HEK293 (cell line): Measurements from ENCODE around the gene ACVRL1.

Experiments used
- CTCF ChIA-PET: fragments of 350-600 bp; formaldehyde crosslinking; extraction: SDS; loops from one replicate; lab custom pipeline; 2021; ENCODE audit warnings: antibody characterized with exemption; lab: Yijun Ruan, JAX
- POLR2A ChIA-PET: fragments of 300-600 bp; formaldehyde crosslinking; extraction: SDS; loops from one replicate; lab custom pipeline; 2020; ENCODE audit warnings: antibody characterized with exemption, inconsistent platforms; lab: Yijun Ruan, JAX
- H3K27ac ChIP-seq: fragments of 200-500 bp; sonication (Bioruptor generic); 2 replicates; pipeline ENCODE4 v1.5.1; 2014; ENCODE audit warnings: low read depth, low read length, control low read depth, inconsistent platforms; ENCODE audit errors: extremely low read depth
- H3K36me3 ChIP-seq, 2 experiments: fragments of 200-500 bp in 1 of 2; sonication (Bioruptor generic) in 1 of 2; 1 replicate in 1 of 2; 2 replicates in 1 of 2; pipeline ENCODE4 v1.5.1; 2014 to 2017; ENCODE audit warnings: inconsistent platforms in 2 of 2, low read length in 2 of 2; ENCODE audit not compliant: control insufficient read depth in 2 of 2, insufficient read depth in 1 of 2
- H3K4me1 ChIP-seq: fragments of 200-500 bp; sonication (Bioruptor generic); 2 replicates; pipeline ENCODE4 v1.5.1; 2014; ENCODE audit warnings: mild to moderate bottlenecking, low read length, inconsistent platforms; ENCODE audit not compliant: control insufficient read depth, insufficient read depth
- H3K4me3 ChIP-seq: 2 replicates; pipeline ENCODE4 v1.5.1; 2011; ENCODE audit warnings: low read depth, mild to moderate bottlenecking, control low read depth, low read length, moderate library complexity
- H3K9me3 ChIP-seq: fragments of 200-500 bp; sonication (Bioruptor generic); 2 replicates; pipeline ENCODE4 v1.5.1; 2014; ENCODE audit warnings: low read depth, low read length, inconsistent platforms; ENCODE audit not compliant: control insufficient read depth, insufficient read depth
- KLF17 ChIP-seq: fragments of 450-650 bp; formaldehyde crosslinking; IDR thresholded peaks from 2 replicates; pipeline ENCODE4 v1.5.1; 2016; ENCODE audit warnings: missing biosample characterization, missing genetic modification characterization
- MZF1 ChIP-seq: fragments of 450-650 bp; formaldehyde crosslinking; IDR thresholded peaks from 2 replicates; pipeline ENCODE4 v1.5.1; 2017; ENCODE audit warnings: missing biosample characterization, missing genetic modification characterization, borderline replicate concordance
- SCRT2 ChIP-seq: fragments of 450-650 bp; formaldehyde crosslinking; IDR thresholded peaks from 2 replicates; pipeline ENCODE4 v1.5.1; 2016; ENCODE audit warnings: missing biosample characterization, missing genetic modification characterization
- ZEB2 ChIP-seq: fragments of 450-650 bp; formaldehyde crosslinking; IDR thresholded peaks from 2 replicates; pipeline ENCODE4 v1.5.1; 2016; ENCODE audit warnings: missing biosample characterization, missing genetic modification characterization
- ZNF518A ChIP-seq: fragments of 450-650 bp; formaldehyde crosslinking; conservative IDR thresholded peaks from 2 replicates; pipeline ENCODE4 v1.5.1; 2016; ENCODE audit warnings: low read depth, missing biosample characterization, missing genetic modification characterization
- ZNF521 ChIP-seq: fragments of 450-650 bp; formaldehyde crosslinking; IDR thresholded peaks from 2 replicates; pipeline ENCODE4 v1.5.1; 2017; ENCODE audit warnings: missing biosample characterization, mild to moderate bottlenecking, missing genetic modification characterization
- ZNF544 ChIP-seq: fragments of 450-650 bp; formaldehyde crosslinking; IDR thresholded peaks from 2 replicates; pipeline ENCODE4 v1.5.0; 2017; ENCODE audit warnings: missing biosample characterization, missing genetic modification characterization
- ZNF677 ChIP-seq: fragments of 450-650 bp; IDR thresholded peaks from 2 replicates; pipeline ENCODE4 v1.5.0; 2018; ENCODE audit warnings: missing biosample characterization, mild to moderate bottlenecking, missing genetic modification characterization, moderate library complexity
- ZNF776 ChIP-seq: fragments of 450-650 bp; formaldehyde crosslinking; IDR thresholded peaks from 2 replicates; pipeline ENCODE4 v1.5.0; 2017; ENCODE audit warnings: missing biosample characterization, missing genetic modification characterization, borderline replicate concordance

ACVRL1 gene

GRCh38 chr12:51924551-51925319 lies 17.4 kb downstream of the ACVRL1 start (continued):
- TF ChIP-seq ZNF518A (tag by site-specific recombination) (no peak), ZNF776 (tag by site-specific recombination) (no peak), ZEB2 (tag by site-specific recombination) (no peak), KLF17 (tag by site-specific recombination) (no peak), SCRT2 (tag by site-specific recombination) (no peak), ZNF677 (no peak)

DNA sequence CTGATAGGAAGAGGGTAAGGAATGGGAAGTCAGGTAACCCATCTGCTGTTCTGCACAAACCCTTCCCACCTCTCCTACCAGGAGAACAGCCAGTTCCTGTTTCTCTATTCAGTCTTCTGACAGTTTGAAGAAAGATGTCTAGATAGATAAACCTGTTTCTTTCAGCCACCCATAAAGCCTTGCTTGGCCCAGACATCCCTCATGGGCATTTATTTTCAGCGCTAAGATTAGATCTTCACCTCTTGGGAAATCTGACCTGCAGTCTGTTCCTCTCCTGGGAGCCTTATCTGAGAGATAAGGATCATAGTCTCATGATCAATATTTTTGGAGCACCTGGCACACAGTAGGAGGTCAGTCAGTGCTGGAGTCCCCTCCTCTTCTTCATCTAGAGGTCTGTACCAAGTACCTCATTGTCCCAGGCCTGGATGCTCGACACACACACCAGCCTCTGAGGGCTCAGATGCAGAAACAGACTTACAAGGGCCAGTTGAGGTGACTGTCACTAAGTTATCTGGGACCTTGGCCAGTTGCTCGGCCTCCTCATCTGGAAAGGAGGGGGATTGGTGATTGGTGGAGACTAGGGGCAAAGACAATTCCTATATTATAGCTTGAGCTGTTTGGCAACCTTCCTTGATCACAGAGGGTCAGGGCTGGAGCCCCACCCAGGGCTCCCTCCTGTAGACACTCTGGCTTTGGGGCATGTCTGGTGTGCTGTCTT lies 18.2 kb downstream of the ACVRL1 start:
- no peak overlapping the region for H3K27ac ChIP-seq
- H3K9me3 ChIP-seq: no peaks in the 10 kb centered on the region
- TF ChIP-seq ZNF518A (tag by site-specific recombination) (no peak), ZNF521 (no peak), MZF1 (tag by site-specific recombination) (no peak), ZNF544 (no peak)
- no peak overlapping the region for H3K4me3 ChIP-seq
- ChIA-PET POLR2A (no interaction called here), CTCF (interaction anchor here (0.6 to 1.5 kb wide), 8 partner anchors 13 to 601 kb away, joined by 3 to 5 read pairs (median 4); no protein-coding TSS in a partner anchor)
- H3K36me3 ChIP-seq: no peaks in the 10 kb centered on the region
- H3K4me1 ChIP-seq: peaks cover 4% of the 10 kb centered on the region; the same call in 1 of the 2 replicates
